Measurements from ENCODE around the gene OPN1SW.

DNA sequence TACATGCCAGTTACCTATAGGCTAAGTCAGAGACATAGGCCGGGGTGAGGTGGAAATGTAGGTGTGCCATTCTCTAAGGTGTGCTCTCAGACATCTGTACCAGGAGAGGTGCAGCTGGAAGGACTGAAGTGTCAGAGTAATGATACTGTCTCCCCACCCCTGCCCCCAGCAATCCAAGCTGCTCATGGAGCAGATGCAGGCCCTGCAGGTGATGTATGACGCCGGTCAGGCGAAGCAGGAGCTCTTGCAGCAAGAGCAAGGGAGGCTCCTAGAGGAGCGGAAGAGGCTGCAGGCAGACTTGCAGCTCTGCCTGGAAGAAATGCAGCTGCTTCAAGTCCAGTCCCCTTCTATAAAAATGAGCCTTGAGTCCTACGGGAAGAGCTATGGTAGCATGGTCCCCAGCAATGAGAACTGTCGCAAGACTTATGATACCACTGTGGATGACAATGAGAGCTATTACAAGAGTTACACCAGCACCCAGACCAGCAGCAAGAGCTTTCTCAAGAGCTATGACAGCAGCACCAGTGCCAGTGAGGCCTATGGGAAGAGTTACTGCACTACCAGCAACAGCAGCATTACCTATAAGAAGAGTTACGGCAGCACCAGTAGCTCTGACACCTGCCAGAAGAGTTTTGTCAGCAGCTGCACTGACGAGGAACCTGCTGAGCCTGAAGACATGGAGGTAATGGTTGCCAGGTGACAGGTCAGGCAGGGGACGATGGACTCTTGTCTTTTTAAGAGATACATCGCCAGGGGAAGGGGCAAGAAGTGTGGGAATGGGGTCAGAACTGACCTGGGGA is 36.2 kb upstream of the OPN1SW start:
- TF ChIP-seq, protein P1, sequence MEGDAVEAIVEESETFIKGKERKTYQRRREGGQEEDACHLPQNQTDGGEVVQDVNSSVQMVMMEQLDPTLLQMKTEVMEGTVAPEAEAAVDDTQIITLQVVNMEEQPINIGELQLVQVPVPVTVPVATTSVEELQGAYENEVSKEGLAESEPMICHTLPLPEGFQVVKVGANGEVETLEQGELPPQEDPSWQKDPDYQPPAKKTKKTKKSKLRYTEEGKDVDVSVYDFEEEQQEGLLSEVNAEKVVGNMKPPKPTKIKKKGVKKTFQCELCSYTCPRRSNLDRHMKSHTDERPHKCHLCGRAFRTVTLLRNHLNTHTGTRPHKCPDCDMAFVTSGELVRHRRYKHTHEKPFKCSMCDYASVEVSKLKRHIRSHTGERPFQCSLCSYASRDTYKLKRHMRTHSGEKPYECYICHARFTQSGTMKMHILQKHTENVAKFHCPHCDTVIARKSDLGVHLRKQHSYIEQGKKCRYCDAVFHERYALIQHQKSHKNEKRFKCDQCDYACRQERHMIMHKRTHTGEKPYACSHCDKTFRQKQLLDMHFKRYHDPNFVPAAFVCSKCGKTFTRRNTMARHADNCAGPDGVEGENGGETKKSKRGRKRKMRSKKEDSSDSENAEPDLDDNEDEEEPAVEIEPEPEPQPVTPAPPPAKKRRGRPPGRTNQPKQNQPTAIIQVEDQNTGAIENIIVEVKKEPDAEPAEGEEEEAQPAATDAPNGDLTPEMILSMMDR (IDR thresholded peaks at IDR 0.05; ENCODE audit: low read depth, low read length): no peak
- TF ChIP-seq EZH2phosphoT487 (IDR thresholded peaks at IDR 0.05; ENCODE audit: low read depth): no peak
